SK-N-SH treated with all-trans-retinoic acid at 6 μM for 48 hours (cell line): ENCODE results near the gene FAM20A.

Experiments
- ATAC-seq: fragments of 200-7000 bp; cut with Tn5 transposase; 3 replicates; pipeline ENCODE4 v1.9.1; 2020; ENCODE audit warnings: mild to moderate bottlenecking, moderate library complexity
- ARNTL ChIP-seq: fragments of 450-650 bp; formaldehyde crosslinking; IDR thresholded peaks from 2 replicates; pipeline ENCODE4 v1.5.0; 2020; ENCODE audit warnings: low read depth, mild to moderate bottlenecking, moderate library complexity, borderline replicate concordance
- BACH2 ChIP-seq: fragments of 250-450 bp; sonication (Bioruptor Pico); IDR thresholded peaks from 2 replicates; pipeline ENCODE4 v1.9.0; 2021; ENCODE audit warnings: mild to moderate bottlenecking, borderline replicate concordance
- CREB5 ChIP-seq: fragments of 250-450 bp; sonication (Bioruptor Pico); IDR thresholded peaks from 2 replicates; pipeline ENCODE4 v1.5.1; 2020; ENCODE audit warnings: low read depth, mild to moderate bottlenecking, moderate library complexity
- CSRNP3 ChIP-seq: fragments of 250-450 bp; sonication (Bioruptor Pico); IDR thresholded peaks from 2 replicates; pipeline ENCODE4 v1.5.1; 2021; ENCODE audit warnings: mild to moderate bottlenecking, moderate library complexity
- ESRRG ChIP-seq: fragments of 250-450 bp; sonication (Bioruptor Pico); IDR thresholded peaks from 2 replicates; pipeline ENCODE4 v1.6.1; 2021; ENCODE audit warnings: mild to moderate bottlenecking
- ISL1 ChIP-seq: fragments of 250-450 bp; sonication (Bioruptor Pico); IDR thresholded peaks from 2 replicates; pipeline ENCODE4 v2.1.2; 2022; ENCODE audit warnings: mild to moderate bottlenecking, moderate library complexity
- OSR1 ChIP-seq: fragments of 250-450 bp; sonication (Bioruptor Pico); IDR thresholded peaks from 2 replicates; pipeline ENCODE4 v1.8.0; 2022; ENCODE audit warnings: moderate library complexity, mild to moderate bottlenecking, inconsistent platforms
- PATZ1 ChIP-seq: fragments of 250-450 bp; sonication (Bioruptor Pico); IDR thresholded peaks from 2 replicates; pipeline ENCODE4 v1.8.0; 2020; ENCODE audit warnings: mild to moderate bottlenecking, moderate library complexity, borderline replicate concordance
- POU6F1 ChIP-seq: fragments of 250-450 bp; sonication (Bioruptor Pico); IDR thresholded peaks from 2 replicates; pipeline ENCODE4 v1.8.0; 2021; ENCODE audit warnings: low read depth, mild to moderate bottlenecking, moderate library complexity, borderline replicate concordance
- PPARA ChIP-seq: fragments of 250-450 bp; sonication (Bioruptor Pico); IDR thresholded peaks from 2 replicates; pipeline ENCODE4 v1.5.0; 2020; ENCODE audit warnings: mild to moderate bottlenecking, borderline replicate concordance
- RARB ChIP-seq: fragments of 250-450 bp; sonication (Bioruptor Pico); IDR thresholded peaks from 2 replicates; pipeline ENCODE4 v1.8.0; 2021; ENCODE audit warnings: mild to moderate bottlenecking, moderate library complexity
- SNAI2 ChIP-seq: fragments of 250-450 bp; sonication (Bioruptor Pico); IDR thresholded peaks from 2 replicates; pipeline ENCODE4 v1.5.0; 2020; ENCODE audit warnings: mild to moderate bottlenecking, moderate library complexity
- TCF4 ChIP-seq: fragments of 250-450 bp; sonication (Bioruptor Pico); IDR thresholded peaks from 2 replicates; pipeline ENCODE4 v1.8.0; 2021; ENCODE audit warnings: mild to moderate bottlenecking, moderate library complexity, borderline replicate concordance
- TOX ChIP-seq: fragments of 250-450 bp; sonication (Bioruptor Pico); IDR thresholded peaks from 2 replicates; pipeline ENCODE4 v1.8.0; 2021; ENCODE audit warnings: mild to moderate bottlenecking, moderate library complexity, borderline replicate concordance
- TSHZ2 ChIP-seq: fragments of 250-450 bp; sonication (Bioruptor Pico); IDR thresholded peaks from 2 replicates; pipeline ENCODE4 v1.5.0; 2020; ENCODE audit warnings: mild to moderate bottlenecking, moderate library complexity
- ZC3H10 ChIP-seq: fragments of 250-450 bp; sonication (Bioruptor Pico); IDR thresholded peaks from 2 replicates; pipeline ENCODE4 v1.5.1; 2021; ENCODE audit warnings: mild to moderate bottlenecking, moderate library complexity
- ZFP3 ChIP-seq: fragments of 250-450 bp; sonication (Bioruptor Pico); IDR thresholded peaks from 2 replicates; pipeline ENCODE4 v1.5.0; 2020; ENCODE audit warnings: mild to moderate bottlenecking, moderate library complexity
- ZFP30 ChIP-seq: fragments of 450-650 bp; formaldehyde crosslinking; IDR thresholded peaks from 2 replicates; pipeline ENCODE4 v1.5.0; 2022; ENCODE audit warnings: mild to moderate bottlenecking, moderate library complexity
- ZNF565 ChIP-seq: fragments of 450-650 bp; formaldehyde crosslinking; conservative IDR thresholded peaks from 2 replicates; pipeline ENCODE4 v1.5.0; 2020; ENCODE audit warnings: low read depth, mild to moderate bottlenecking, moderate library complexity
- ZNF70 ChIP-seq: fragments of 450-650 bp; formaldehyde crosslinking; IDR thresholded peaks from 2 replicates; pipeline ENCODE4 v1.5.0; 2020; ENCODE audit warnings: mild to moderate bottlenecking, moderate library complexity
- ZNF8 ChIP-seq: fragments of 450-650 bp; formaldehyde crosslinking; IDR thresholded peaks from 2 replicates; pipeline ENCODE4 v1.5.0; 2020; ENCODE audit warnings: mild to moderate bottlenecking, moderate library complexity

Gene FAM20A

GRCh38 chr17:68596411-68596945, 4.7 kb downstream of the FAM20A start:
- TF ChIP-seq ISL1 (no peak), ZFP30 (CRISPR knock-in tag) (no peak), TOX (CRISPR knock-in tag) (no peak), ZNF565 (CRISPR knock-in tag) (no peak), SNAI2 (no peak), ZC3H10 (CRISPR knock-in tag) (no peak), PATZ1 (no peak), TSHZ2 (CRISPR knock-in tag) (no peak)

GRCh38 chr17:68595986-68596385, 5.2 kb downstream of the FAM20A start:
- no peak for TF ChIP-seq BACH2 (CRISPR knock-in tag)
- no peak for TF ChIP-seq TCF4 (CRISPR knock-in tag)
- TF ChIP-seq ZNF565 (CRISPR knock-in tag) = no peak
- TF ChIP-seq TOX (CRISPR knock-in tag) = no peak
- TF ChIP-seq CREB5 (CRISPR knock-in tag) = no peak
- TF ChIP-seq ZNF8 = no peak
- TF ChIP-seq ZNF70 (CRISPR knock-in tag) = no peak
- no peak for TF ChIP-seq SNAI2
- TF ChIP-seq ARNTL (CRISPR knock-in tag) = no peak
- no peak for TF ChIP-seq ZFP3 (CRISPR knock-in tag)
- TF ChIP-seq ESRRG (CRISPR knock-in tag) = no peak
- no peak for TF ChIP-seq TSHZ2 (CRISPR knock-in tag)
- TF ChIP-seq OSR1 (CRISPR knock-in tag) = no peak
- TF ChIP-seq RARB (CRISPR knock-in tag) = no peak
- no peak for TF ChIP-seq ZC3H10 (CRISPR knock-in tag)
- TF ChIP-seq POU6F1 = no peak
- no peak for TF ChIP-seq ISL1
- TF ChIP-seq PATZ1 = no peak
- no peak for TF ChIP-seq CSRNP3 (CRISPR knock-in tag)
- no peak for TF ChIP-seq PPARA (CRISPR knock-in tag)
- TF ChIP-seq, all 23 proteins: peak for 0
- ATAC-seq = no peak

More at GRCh38 chr17:68596411-68596945, 4.7 kb downstream of the FAM20A start:
- ATAC-seq = no peak
